Esophagus squamous epithelium (tissue), 5 donors: ENCODE measurements around the gene PHYHIPL. TPM values are rescaled to one million over a fixed set of nuclear protein-coding genes. Genes with fewer than 3 reads are reported as not detected.

Experiments used
- DNase-seq: peaks from one replicate; lab custom pipeline; 2025; lab: John Stamatoyannopoulos, UW
- H3K27ac ChIP-seq, 4 donors: fragments of 200-600 bp; sonication (generic); one replicate each; pipeline ENCODE4 v1.5.1; 2016 to 2019; ENCODE audit warnings: mild to moderate bottlenecking in 1 of 4
- H3K27me3 ChIP-seq, 4 donors: fragments of 200-600 bp; sonication (generic); 1 replicate in 3 of 4; 2 replicates in 1 of 4; pipeline versions ENCODE4 v1.5.1 to v1.6.0; 2017 to 2021; ENCODE audit warnings: antibody characterized with exemption in 1 of 4
- H3K36me3 ChIP-seq, 3 donors: fragments of 200-600 bp; sonication (generic); one replicate each; pipeline ENCODE4 v1.5.1; 2016 to 2019
- H3K4me1 ChIP-seq, 3 donors: fragments of 200-600 bp; sonication (generic); one replicate each; pipeline ENCODE4 v1.5.1; 2017 to 2019
- H3K4me3 ChIP-seq, 4 donors: fragments of 200-600 bp; sonication (generic); 1 replicate in 3 of 4; 2 replicates in 1 of 4; pipeline ENCODE4 v1.5.1; 2016 to 2019; ENCODE audit warnings: mild to moderate bottlenecking in 2 of 4, moderate library complexity in 1 of 4
- H3K9me3 ChIP-seq, 3 donors: fragments of 200-600 bp; sonication (generic); one replicate each; pipeline ENCODE4 v1.5.1; 2016 to 2019
- POLR2A ChIP-seq, 4 donors: fragments of 450-650 bp; IDR thresholded peaks; one replicate each; pipeline ENCODE4 v1.6.1; 2017; ENCODE audit warnings: antibody characterized with exemption in 4 of 4, mild to moderate bottlenecking in 4 of 4, moderate library complexity in 3 of 4
- WGBS, 2 donors: methylation state at CpG; one replicate each; pipeline ENCODE4 v1.1.5; 2018; 5-methylcytosine and 5-hydroxymethylcytosine counted together
- intact Hi-C: fragments of 100-400 bp; cut with DNase I; formaldehyde crosslinking; loops from one replicate; pipeline ENCODE4 v1.15.0; 2022
- total RNA-seq, 4 donors: library from RNA; depleted of rRNA; stranded (reverse); fragments of >200 nt; gene quantifications; one replicate each; pipeline ENCODE4 v1.1.0, GENCODE V29; 2016
- TF ChIP-seq, protein P1 (sequence below), 6 experiments: fragments of 450-650 bp in 4 of 6; fragments of 200-600 bp in 2 of 6; sonication (generic) in 2 of 6; IDR thresholded peaks; one replicate each; pipeline ENCODE4 v1.5.1; 2016 to 2019; ENCODE audit warnings: antibody characterized with exemption in 6 of 6, mild to moderate bottlenecking in 4 of 6, moderate library complexity in 4 of 6
- donor health status: DM: yes; HTN: yes; CAD: no.

The PHYHIPL gene
- total RNA-seq, 4 donors from 2014 or later, result 0.19 TPM; not detected in 3

DNA sequence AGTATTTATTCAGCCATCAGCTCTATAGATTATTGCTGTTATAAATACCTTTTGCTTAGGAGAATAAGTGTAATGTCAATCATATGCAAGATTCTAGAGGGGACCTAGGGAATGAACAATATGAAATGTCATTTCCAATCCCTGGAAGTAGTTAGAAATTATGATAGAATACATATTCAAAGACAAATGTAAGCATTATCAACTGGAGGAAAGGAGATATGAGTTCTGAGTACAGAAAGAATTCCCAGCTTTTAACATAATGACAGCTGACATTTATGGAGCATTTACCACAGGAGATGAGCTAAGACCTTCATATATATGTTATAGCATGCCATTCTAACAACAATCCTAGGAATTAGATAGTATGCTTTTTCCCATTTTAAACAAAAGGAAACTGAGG, 99.7 kb downstream of the PHYHIPL start:
- peaks cover 0 to 30% (median 0%) of the 10 kb centered on the region in 3 donors for H3K4me1 ChIP-seq

DNA sequence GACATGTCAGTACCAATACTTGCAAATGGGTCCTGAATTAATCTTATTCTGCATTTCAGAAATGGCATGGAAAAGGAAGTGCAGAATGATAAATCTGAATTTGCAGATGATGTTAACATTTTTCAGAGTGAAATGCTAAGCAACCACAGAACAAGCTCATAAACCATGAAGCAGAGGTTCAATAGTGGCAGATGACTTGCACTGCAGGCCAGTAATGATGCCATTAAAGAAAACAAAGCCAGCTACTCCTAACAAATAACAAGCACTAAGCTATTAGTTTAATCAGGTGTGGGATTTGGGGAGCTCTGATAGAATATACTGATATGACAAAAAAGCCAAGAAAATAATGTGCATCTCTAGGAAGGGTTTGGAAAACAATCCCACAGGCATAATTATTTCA, 100.5 kb downstream of the PHYHIPL start:
- no peak for DNase-seq
- Histone ChIP-seq H3K27me3 (no peaks in the 10 kb centered on the region), H3K9me3 (no peaks in the 10 kb centered on the region), H3K27ac (no peak overlapping the region), H3K4me3 (no peak overlapping the region), H3K36me3 (no peaks in the 10 kb centered on the region), H3K4me1 (peaks cover 0 to 24% (median 0%) of the 10 kb centered on the region in 3 donors)
- intact Hi-C loops, result no loop called here
- TF ChIP-seq POLR2A (IDR thresholded peaks at IDR 0.05), result no peak
- TF ChIP-seq, protein P1, sequence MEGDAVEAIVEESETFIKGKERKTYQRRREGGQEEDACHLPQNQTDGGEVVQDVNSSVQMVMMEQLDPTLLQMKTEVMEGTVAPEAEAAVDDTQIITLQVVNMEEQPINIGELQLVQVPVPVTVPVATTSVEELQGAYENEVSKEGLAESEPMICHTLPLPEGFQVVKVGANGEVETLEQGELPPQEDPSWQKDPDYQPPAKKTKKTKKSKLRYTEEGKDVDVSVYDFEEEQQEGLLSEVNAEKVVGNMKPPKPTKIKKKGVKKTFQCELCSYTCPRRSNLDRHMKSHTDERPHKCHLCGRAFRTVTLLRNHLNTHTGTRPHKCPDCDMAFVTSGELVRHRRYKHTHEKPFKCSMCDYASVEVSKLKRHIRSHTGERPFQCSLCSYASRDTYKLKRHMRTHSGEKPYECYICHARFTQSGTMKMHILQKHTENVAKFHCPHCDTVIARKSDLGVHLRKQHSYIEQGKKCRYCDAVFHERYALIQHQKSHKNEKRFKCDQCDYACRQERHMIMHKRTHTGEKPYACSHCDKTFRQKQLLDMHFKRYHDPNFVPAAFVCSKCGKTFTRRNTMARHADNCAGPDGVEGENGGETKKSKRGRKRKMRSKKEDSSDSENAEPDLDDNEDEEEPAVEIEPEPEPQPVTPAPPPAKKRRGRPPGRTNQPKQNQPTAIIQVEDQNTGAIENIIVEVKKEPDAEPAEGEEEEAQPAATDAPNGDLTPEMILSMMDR (IDR thresholded peaks at IDR 0.05), result no peak

More for the DNA sequence above, 99.7 kb downstream of the PHYHIPL start:
- H3K4me3 ChIP-seq, result no peak overlapping the region
- intact Hi-C loops, result no loop called here
- H3K27ac ChIP-seq, result no peak overlapping the region
- DNase-seq, result no peak
- no peaks in the 10 kb centered on the region for H3K9me3 ChIP-seq
- TF ChIP-seq, protein P1 (IDR thresholded peaks at IDR 0.05), result no peak
- no peak for TF ChIP-seq POLR2A (IDR thresholded peaks at IDR 0.05)
- no peaks in the 10 kb centered on the region for H3K27me3 ChIP-seq
- no peaks in the 10 kb centered on the region for H3K36me3 ChIP-seq

DNA sequence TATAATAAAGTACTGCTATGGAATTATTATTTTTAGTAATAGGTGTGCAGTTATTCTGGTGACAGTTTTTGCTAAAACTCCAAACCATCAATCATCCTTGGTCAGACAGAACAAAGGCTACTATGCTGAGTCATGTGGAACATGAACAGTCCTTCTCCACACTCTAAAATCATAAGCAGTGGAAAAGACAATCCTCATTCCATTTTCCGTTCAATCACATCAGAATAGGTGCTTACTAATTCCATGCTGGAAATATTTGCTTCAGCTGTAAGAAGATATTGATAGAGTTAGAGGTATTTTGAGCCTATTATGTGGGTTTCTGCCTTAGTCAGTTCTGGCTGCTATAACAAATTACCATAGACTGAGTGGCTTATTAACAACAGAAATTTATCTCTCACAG, 103.0 kb downstream of the PHYHIPL start:
- 29 to 75% methylated on average over 1 of the region's 1 CpG for WGBS, 2 donors
- TF ChIP-seq POLR2A (IDR thresholded peaks at IDR 0.05), result no peak
- TF ChIP-seq, protein P1 (IDR thresholded peaks at IDR 0.05), result no peak
- no peaks in the 10 kb centered on the region for H3K36me3 ChIP-seq
- H3K27ac ChIP-seq, result no peak overlapping the region
- no peaks in the 10 kb centered on the region for H3K9me3 ChIP-seq
- intact Hi-C loops, result no loop called here
- H3K27me3 ChIP-seq, result no peaks in the 10 kb centered on the region
- DNase-seq, result no peak
- peaks cover 9 to 34% (median 15%) of the 10 kb centered on the region in 3 donors for H3K4me1 ChIP-seq
- H3K4me3 ChIP-seq, result no peak overlapping the region

DNA sequence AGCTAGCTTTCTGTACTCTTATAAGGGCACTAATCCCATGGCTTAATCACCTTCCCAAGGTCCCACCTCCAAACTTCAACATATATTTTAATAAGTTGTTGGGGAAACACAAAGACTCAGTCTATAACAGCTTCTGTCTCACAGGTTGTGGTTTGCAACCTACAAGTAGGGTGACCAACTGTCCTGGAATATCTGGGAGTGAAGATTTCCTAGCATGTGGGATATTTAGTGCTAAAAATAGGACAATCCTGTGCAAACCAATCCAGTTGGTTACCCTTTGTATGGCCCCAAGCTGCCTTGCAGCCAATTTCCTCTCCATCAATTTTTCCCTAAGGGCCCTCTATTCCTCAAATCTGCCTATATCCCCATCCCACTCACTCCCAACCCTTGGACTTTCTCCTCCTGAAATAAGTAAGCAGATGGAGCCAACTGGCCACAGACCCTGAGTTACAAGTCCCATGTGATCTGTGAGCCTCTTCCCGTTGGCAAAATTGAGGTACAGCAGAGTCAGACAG, 103.6 kb downstream of the PHYHIPL start:
- H3K27me3 ChIP-seq, result no peaks in the 10 kb centered on the region
- intact Hi-C loops, result no loop called here
- no peak for DNase-seq
- no peaks in the 10 kb centered on the region for H3K36me3 ChIP-seq
- H3K9me3 ChIP-seq, result no peaks in the 10 kb centered on the region
- H3K27ac ChIP-seq, result no peak overlapping the region
- no peak overlapping the region for H3K4me3 ChIP-seq
- TF ChIP-seq, protein P1 (IDR thresholded peaks at IDR 0.05), result no peak
- no peak for TF ChIP-seq POLR2A (IDR thresholded peaks at IDR 0.05)
- 33 to 88% methylated on average over 1 of the region's 1 CpG for WGBS, 2 donors
- H3K4me1 ChIP-seq, result peaks cover 9 to 39% (median 15%) of the 10 kb centered on the region in 3 donors

DNA sequence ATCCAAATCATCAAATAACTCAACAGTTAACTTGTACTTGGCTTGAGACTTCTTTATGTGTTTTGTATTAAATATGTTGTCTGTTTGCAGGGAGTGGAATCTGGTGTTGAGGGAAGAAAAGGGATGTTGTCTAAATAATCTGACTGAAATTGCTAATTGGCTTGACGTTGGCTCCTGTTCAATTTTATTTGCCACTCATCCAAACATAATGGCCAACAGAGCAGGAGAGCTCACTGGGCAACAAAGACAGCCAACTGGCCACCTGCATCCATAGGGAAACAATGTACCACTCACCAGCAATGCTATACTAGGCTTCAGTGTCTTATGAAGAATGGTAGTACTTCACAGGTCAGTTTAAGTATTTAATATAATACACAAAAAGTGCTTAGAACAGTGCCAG, 105.4 kb downstream of the PHYHIPL start:
- no peak overlapping the region for H3K27ac ChIP-seq
- DNase-seq, result no peak
- H3K36me3 ChIP-seq, result no peaks in the 10 kb centered on the region
- H3K4me3 ChIP-seq, result no peak overlapping the region
- TF ChIP-seq, protein P1 (IDR thresholded peaks at IDR 0.05), result no peak
- no peak for TF ChIP-seq POLR2A (IDR thresholded peaks at IDR 0.05)
- intact Hi-C loops, result no loop called here
- peaks cover 9 to 51% (median 15%) of the 10 kb centered on the region in 3 donors for H3K4me1 ChIP-seq
- H3K9me3 ChIP-seq, result no peaks in the 10 kb centered on the region
- no peaks in the 10 kb centered on the region for H3K27me3 ChIP-seq
- 57 to 74% methylated on average over 1 of the region's 1 CpG for WGBS, 2 donors
